GM19023 (cell line): ENCODE results near the gene RNF150.
A peak's percentile ranks its signal among the peaks of the same experiment; 100 is the strongest.
"Not testable (repeated sequence)": the region's sequence is repeated elsewhere in the genome, so short reads cannot be mapped to it uniquely, and the experiment has no call there.

Experiments used
- ATAC-seq: cut with Tn5 transposase; IDR thresholded peaks from one replicate; pipeline ENCODE4 v1.9.1; 2021; ENCODE audit warnings: mild to moderate bottlenecking, moderate library complexity; ENCODE audit not compliant: unreplicated experiment

The RNF150 gene

GRCh38 chr4:140839406-140839805, 293.9 kb downstream of the RNF150 start:
- ATAC-seq: no peak

GRCh38 chr4:140837736-140838135, 295.5 kb downstream of the RNF150 start:
- no peak for ATAC-seq

- ATAC-seq: no peak
Measured at GRCh38 chr4:140834839-140835495, 298.3 kb downstream of the RNF150 start.

- ATAC-seq: no peak
Measured at GRCh38 chr4:140833280-140833679, 300.0 kb downstream of the RNF150 start.

GRCh38 chr4:140829825-140830224, 303.4 kb downstream of the RNF150 start:
- peak; percentile 77 for ATAC-seq

GRCh38 chr4:140826701-140827027, 306.6 kb downstream of the RNF150 start:
- no peak for ATAC-seq

GRCh38 chr4:140820520-140820919, 312.7 kb downstream of the RNF150 start:
- ATAC-seq: not testable (repeated sequence)

- ATAC-seq: no peak
Measured at GRCh38 chr4:140819610-140820009, 313.7 kb downstream of the RNF150 start.

- ATAC-seq: no peak
Measured at GRCh38 chr4:140818433-140818832, 314.8 kb downstream of the RNF150 start.

- ATAC-seq: no peak
Measured at GRCh38 chr4:140816806-140817510, 316.3 kb downstream of the RNF150 start.

- no peak for ATAC-seq
Measured at GRCh38 chr4:140813804-140814203, 319.5 kb downstream of the RNF150 start.

GRCh38 chr4:140812916-140813315, 320.4 kb downstream of the RNF150 start:
- no peak for ATAC-seq

GRCh38 chr4:140811429-140811828, 321.8 kb downstream of the RNF150 start:
- ATAC-seq: no peak

GRCh38 chr4:140810591-140811169, 322.6 kb downstream of the RNF150 start:
- not testable (repeated sequence) for ATAC-seq
